ENCODE measurements around the gene BABAM2. TPM values are rescaled to one million over a fixed set of nuclear protein-coding genes. Genes with fewer than 3 reads are reported as not detected.
"Not testable (repeated sequence)": the region's sequence is repeated elsewhere in the genome, so short reads cannot be mapped to it uniquely, and the experiment has no call there.

The BABAM2 gene
- total and polyA plus RNA-seq, 8 donors, result 27.1 to 49.2 (median 28.4) TPM

DNA sequence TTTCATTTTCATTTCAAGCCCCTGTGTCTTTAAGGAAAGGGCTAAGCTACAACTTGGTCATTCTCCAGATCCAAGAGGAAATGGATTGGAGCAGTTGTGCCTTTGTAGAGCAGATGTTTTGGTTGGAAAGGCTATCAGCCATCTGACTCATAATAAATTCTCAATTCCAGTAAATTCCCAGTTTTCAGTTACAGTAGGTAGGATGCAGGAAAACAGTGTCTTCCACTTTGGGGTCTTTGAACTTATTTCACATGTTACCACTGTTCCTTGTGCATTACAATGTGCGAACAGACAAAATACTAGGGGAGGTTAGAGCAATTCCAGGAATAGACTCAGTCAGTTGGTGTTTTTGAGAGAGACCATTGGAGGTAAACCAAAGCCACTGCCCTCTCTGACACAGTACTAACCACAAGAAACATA is 211.9 kb downstream of the BABAM2 start:
- peak; percentile 57 for ATAC-seq
- peaks cover 3 to 9% of the 10 kb centered on the region in 2 donors for H3K4me1 ChIP-seq
- H3K27ac ChIP-seq, result peak overlapping the region; percentile 40 to 55
- H3K4me3 ChIP-seq, result no peak overlapping the region
- intact Hi-C loops (cut with DNase I), result no loop called here
- peak in 1 of 4 donors; percentile 10 for DNase-seq
- no peaks in the 10 kb centered on the region for H3K27me3 ChIP-seq
- TF ChIP-seq, protein P1, sequence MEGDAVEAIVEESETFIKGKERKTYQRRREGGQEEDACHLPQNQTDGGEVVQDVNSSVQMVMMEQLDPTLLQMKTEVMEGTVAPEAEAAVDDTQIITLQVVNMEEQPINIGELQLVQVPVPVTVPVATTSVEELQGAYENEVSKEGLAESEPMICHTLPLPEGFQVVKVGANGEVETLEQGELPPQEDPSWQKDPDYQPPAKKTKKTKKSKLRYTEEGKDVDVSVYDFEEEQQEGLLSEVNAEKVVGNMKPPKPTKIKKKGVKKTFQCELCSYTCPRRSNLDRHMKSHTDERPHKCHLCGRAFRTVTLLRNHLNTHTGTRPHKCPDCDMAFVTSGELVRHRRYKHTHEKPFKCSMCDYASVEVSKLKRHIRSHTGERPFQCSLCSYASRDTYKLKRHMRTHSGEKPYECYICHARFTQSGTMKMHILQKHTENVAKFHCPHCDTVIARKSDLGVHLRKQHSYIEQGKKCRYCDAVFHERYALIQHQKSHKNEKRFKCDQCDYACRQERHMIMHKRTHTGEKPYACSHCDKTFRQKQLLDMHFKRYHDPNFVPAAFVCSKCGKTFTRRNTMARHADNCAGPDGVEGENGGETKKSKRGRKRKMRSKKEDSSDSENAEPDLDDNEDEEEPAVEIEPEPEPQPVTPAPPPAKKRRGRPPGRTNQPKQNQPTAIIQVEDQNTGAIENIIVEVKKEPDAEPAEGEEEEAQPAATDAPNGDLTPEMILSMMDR (IDR thresholded peaks at IDR 0.05), result no peak
- H3K36me3 ChIP-seq, result no peaks in the 10 kb centered on the region
- H3K9me3 ChIP-seq, result no peaks in the 10 kb centered on the region

DNA sequence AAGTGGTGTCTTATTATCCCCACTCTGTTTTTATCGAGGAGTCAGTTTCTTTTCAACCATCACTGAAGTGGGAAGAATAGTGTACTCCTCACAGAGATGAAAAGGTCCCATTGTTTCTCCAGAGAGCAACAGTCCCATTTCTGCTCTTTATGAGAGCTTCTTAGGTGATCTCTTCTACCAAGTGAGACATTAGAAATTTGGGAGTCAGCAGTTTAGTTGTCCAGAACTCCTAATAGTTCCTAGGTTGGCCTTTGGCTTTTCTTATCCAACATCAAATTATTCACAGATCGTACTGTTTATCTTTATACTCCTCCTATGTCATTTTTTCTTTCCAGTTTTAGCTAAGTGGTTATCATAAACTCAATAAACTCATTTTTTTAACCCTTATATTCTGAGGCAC is 213.1 kb downstream of the BABAM2 start:
- ATAC-seq (no peak), DNase-seq (no peak)
- intact Hi-C loops (cut with DNase I), result no loop called here
- TF ChIP-seq, protein P1 (IDR thresholded peaks at IDR 0.05), result no peak
- Histone ChIP-seq H3K4me1 (peaks cover 3 to 9% of the 10 kb centered on the region in 2 donors), H3K27ac (peak overlapping the region; percentile 40 to 55), H3K4me3 (no peak overlapping the region), H3K27me3 (no peaks in the 10 kb centered on the region), H3K36me3 (no peaks in the 10 kb centered on the region), H3K9me3 (no peaks in the 10 kb centered on the region)

DNA sequence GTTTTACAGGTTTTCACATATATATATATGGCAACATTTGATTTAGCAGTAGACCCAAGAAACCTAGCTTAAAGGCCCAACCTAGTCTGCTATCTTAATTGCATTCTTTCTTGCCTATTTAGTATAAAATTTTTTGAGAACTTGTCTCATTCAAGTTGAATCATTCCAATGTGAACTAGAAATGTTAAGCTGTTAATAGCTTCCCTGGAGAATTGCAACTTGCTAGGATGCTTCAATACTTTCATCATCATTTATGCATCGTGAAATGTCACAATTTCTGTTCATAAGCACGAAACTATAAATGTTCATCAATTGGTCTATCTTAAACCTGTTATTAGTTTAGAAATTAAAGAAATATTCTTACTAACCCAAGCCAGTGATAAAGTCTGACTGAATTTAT is 217.6 kb downstream of the BABAM2 start:
- no peaks in the 10 kb centered on the region for H3K9me3 ChIP-seq
- H3K36me3 ChIP-seq, result no peaks in the 10 kb centered on the region
- no peaks in the 10 kb centered on the region for H3K27me3 ChIP-seq
- H3K4me3 ChIP-seq, result no peak overlapping the region
- H3K27ac ChIP-seq, result no peak overlapping the region
- intact Hi-C loops (cut with DNase I), result no loop called here
- ATAC-seq, result no peak
- TF ChIP-seq, protein P1 (IDR thresholded peaks at IDR 0.05), result no peak
- DNase-seq, result no peak
- H3K4me1 ChIP-seq, result peaks cover under 1% of the 10 kb centered on the region in 2 donors

DNA sequence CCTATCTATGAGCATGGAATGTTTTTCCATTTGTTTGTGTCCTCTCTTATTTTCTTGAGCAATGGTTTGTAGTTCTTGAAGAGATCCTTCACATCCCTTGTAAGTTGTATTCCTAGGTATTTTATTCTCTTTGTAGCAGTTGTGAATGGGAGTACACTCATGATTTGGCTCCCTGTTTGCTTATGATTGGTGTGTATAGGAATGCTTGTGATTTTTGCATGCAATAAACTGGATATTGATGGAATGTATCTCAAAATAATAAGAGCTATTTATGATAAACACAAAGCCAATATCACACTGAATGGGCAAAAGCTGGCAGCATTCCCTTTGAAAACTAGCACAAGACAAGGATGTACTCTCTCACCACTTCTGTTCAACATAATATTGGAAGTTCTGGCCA is 223.2 kb downstream of the BABAM2 start:
- H3K27me3 ChIP-seq; H3K27ac ChIP-seq; DNase-seq; H3K4me3 ChIP-seq; intact Hi-C loops (cut with DNase I); H3K36me3 ChIP-seq; H3K9me3 ChIP-seq; H3K4me1 ChIP-seq; ATAC-seq: not testable (repeated sequence)

DNA sequence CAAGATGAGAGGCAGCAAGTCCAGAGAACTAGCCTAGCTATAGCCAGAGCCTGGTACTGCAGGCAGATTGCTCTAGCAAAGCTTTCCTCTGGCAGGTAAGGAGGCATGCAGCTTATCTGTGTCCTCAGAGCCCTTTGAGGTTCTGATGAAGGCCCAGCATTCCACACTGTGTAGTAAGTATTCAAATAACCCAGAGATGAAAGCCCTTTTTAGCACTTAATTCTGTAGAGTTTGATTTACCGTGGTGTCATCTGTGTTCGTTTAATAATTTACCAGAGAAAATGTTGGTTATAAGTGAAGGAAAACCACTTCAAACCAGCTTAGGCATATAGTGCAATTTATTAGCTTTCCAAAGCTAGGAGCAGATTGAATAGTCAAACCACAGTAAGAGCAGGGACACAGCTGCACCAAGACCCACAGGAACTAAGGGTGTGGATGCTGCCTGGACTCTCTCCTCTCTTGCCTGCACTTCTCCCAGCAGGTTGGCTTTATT is 226.6 kb downstream of the BABAM2 start:
- no peaks in the 10 kb centered on the region for H3K27me3 ChIP-seq
- DNase-seq (peak in 2 of 4 donors; percentile 35 to 40), ATAC-seq (peak; percentile 98)
- no peaks in the 10 kb centered on the region for H3K9me3 ChIP-seq
- H3K36me3 ChIP-seq, result no peaks in the 10 kb centered on the region
- intact Hi-C loops (cut with DNase I), result no loop called here
- no peak overlapping the region for H3K27ac ChIP-seq
- H3K4me1 ChIP-seq, result peaks cover 4 to 6% of the 10 kb centered on the region in 2 donors
- no peak overlapping the region for H3K4me3 ChIP-seq
- TF ChIP-seq, protein P1 (IDR thresholded peaks at IDR 0.05), result no peak

DNA sequence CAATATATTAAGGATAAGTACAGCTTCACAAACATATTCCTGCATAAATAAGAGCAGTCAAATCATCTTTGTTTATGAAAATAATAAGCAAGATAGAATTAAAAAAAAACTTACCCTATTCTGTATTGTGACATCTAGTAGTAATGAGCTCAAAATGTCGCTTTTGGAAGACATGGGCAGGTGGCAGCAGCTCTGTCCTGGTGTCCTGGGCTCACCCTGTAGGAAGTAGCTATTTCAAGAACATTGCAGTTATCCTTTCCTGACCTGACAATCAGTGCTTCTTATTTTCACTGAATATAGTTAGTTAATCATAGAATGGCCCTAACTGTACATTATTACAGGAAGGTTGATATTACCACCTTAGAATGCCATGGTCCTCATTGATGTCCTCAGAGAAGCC is 229.1 kb downstream of the BABAM2 start:
- no peak for ATAC-seq
- H3K9me3 ChIP-seq, result no peaks in the 10 kb centered on the region
- TF ChIP-seq, protein P1 (IDR thresholded peaks at IDR 0.05), result no peak
- H3K4me1 ChIP-seq, result peaks cover 4 to 6% of the 10 kb centered on the region in 2 donors
- DNase-seq, result no peak
- H3K36me3 ChIP-seq, result no peaks in the 10 kb centered on the region
- no peak overlapping the region for H3K4me3 ChIP-seq
- H3K27ac ChIP-seq, result no peak overlapping the region
- no peaks in the 10 kb centered on the region for H3K27me3 ChIP-seq
- intact Hi-C loops (cut with DNase I), result no loop called here

Measured in left lung (tissue), 10 donors.